HG02571 (cell line): ENCODE measurements around the gene KIF1A.

Source experiments
- ATAC-seq: cut with Tn5 transposase; IDR thresholded peaks from one replicate; pipeline ENCODE4 v1.9.1; 2021; ENCODE audit warnings: mild to moderate bottlenecking, moderate library complexity; ENCODE audit not compliant: unreplicated experiment

Gene KIF1A

GRCh38 chr2:240806006-240806405 lies 14.0 kb downstream of the KIF1A start:
- ATAC-seq = no peak

- no peak for ATAC-seq
These were observed 16.8 kb downstream of the KIF1A start for GRCh38 chr2:240803191-240803590.

GRCh38 chr2:240799033-240799820 lies 20.8 kb downstream of the KIF1A start:
- no peak for ATAC-seq

DNA sequence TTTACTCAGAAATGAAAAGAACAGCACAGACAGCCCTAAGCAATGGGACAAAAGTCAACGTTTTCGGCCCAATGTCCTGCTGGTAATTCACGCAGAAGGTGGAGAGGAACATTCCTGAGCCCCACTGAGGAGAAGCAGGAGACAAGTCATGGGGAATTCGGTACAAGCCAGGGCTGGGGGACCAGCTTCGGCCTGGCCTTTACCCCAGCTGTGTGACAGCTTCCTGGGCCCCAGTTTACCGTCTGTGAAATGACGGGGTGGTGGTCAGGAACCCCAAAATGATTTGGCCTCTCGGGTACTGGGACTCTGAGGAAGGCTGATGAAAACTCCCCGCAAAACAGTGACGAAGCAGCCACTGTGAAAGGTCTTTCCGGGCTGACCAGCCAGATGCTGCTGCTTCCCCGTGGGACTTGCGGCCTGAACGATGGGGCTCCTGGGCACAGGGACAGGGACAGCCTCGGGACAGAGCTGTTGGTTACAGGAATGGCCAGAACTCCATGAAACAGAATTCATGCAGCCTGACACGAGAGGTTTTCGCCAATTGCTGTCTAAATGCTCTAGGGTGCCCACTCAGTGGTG lies 21.6 kb downstream of the KIF1A start:
- ATAC-seq = no peak

DNA sequence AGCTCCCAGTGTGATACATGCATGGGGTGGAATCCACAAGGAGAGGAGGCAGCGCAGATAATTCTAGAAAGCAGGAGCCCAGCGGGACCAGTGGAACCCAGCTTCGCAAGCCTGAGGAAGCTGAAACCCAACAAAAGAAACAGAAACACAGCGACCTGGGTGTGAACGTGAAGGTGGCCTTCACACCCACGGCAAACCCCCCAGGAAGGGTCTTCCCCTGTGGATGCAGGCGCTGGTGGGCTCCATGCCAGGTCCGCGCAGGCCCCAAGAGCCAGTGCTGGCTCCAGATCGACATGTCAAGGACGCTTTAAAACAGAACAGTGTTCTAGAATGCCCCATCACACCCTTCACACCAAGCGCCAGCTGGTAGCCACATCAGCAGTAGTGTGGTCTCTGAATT lies 22.1 kb downstream of the KIF1A start:
- no peak for ATAC-seq

DNA sequence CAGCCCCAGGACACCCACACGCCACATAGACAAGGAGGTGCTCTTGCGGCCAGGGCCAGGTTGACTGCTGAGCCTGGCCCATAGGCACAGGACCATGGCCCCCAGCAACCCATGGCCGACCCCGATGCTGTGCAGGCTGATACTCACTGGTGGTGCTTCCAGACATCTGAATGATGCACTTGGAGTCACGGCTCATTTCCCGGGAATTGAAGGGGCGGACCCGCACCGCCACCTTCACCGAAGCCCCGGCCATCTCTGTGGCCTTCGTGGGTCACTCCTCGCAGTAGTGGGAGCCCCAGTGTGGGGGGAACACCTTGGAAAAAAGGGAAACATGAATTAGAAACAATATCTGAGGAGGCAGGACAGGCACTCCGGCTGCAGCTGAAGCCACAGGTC lies 22.5 kb downstream of the KIF1A start:
- ATAC-seq = no peak

DNA sequence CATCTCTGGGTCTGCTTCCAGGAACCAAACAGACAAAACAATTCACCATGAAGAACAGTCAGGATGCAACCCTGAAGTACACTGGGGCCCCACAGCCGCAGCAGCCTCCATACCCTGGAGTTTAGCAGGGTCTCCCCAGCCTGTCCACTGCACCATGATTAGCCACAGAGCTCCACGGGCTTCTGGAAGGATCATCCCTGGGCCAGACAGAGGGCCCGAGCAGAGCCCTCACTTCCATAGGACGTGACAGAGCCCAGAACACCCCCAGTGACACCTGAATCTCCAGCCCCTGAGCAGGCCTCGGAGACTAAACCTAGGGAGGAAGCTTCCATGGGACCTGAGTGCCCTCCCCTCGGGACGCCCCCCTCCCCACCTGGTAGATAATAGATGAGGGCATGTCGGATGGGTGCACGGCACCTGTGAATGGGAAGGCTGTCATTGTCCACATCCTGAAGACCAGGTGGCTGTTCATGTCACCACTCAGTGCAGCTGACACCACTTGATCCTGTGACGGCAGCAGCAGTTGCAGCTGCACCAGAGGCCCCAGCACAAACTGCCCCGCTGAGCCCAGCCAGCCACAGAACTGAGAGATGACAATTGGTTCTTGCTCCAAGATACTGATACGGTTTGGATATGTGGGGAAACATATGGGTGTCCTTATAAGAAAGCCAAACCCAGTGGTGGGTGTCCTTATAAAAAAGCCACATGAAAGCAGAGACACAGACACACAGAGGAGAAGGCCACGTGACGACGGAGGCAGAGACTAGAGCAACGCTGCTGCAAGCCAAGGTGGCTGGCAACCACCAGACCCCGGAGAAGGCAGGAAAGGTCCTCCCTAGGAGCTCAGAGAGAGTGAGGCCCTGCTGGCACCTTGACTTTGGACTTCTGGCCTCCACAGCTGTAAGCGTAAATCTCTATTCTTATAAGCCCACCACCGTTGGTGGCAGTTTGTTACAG lies 23.2 kb downstream of the KIF1A start:
- ATAC-seq = no peak

DNA sequence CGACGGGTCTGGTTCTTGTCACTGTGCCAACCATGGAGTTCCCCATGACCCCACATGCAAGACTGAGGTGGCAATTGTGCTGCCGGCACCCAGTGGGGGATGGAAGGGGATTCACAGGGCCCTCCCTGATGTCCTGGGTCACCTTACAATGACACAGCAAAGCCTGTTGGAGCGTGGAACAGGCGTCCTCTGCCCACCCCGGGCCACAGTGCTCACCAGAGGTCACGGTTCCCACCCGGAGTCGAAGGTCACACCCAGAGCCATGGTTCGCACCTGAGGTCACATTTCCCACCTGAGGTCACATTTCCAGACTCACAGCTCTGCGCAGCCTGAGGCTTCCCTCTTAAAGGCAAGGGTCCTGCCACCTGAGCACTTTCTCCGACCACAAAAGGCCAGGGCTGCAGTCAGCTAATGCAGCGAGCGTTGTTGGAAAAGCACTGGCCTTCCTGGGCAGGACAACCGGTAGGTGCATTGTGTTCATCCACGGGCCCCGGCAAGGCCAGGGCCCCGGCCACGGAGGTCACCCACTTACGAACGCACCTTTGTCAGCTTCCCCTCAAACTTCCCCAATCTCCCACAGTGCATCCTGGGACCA lies 24.0 kb downstream of the KIF1A start:
- ATAC-seq = no peak

DNA sequence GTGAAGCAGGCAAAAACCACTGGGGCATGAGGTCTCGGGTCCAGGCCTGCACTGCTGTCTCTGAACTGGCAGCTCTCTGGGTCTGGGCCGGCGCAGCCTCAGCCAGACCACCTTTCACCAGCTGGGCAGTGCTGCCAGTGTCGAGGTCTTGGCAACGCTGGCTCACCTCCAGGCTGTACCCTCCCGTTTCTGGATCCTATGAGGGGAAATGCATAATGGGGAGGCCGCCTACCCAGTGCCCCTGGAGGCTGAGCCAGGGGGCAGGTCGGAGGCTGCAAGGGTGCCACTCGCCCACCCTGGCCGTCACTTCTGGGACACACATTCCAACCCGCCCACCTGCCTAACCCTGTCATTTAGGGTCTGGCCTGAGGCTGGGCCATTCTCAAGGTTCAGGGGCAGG lies 24.6 kb downstream of the KIF1A start:
- ATAC-seq = no peak

GRCh38 chr2:240794178-240794721 lies 25.8 kb downstream of the KIF1A start:
- no peak for ATAC-seq

DNA sequence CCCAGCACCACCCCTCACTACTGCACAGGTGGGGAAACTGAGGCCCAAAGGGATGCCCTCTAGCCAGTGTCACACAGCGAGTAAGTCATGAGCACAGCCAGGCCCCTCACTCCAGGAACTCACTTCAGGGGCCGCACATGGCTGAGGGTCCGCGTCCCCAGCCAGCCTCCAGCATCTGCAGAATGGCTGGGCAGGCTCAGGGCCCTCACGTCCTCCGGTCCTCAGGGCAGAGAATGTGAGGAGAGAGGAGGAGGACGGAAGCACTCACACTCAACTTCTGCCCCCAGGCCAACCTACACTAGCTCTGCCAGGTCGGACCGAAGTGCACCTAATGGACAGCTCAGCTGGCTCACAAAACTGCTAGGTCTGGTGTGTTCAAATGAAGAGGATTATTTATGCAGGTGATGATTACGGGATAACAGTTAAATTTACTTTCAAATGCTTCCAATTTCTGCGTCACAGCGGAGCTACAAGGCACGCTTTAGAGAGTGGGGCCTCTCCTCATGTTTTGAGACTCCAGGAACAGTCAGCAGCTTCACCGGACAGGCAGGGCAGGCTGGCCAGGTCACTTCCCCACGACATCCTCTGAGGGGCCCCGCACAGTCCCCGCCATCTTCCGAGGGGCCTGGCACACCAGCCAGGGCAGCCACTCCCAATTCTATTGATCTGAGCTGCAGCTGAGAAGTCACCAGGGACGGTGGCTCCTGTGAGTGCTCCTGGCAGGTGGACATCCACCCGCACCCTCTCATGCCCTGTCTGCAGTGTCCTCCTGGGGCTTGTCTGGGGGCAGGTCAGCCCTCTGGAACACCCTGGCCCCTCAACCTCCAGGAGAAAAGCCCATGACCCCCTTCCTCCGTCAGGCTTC lies 26.5 kb downstream of the KIF1A start:
- ATAC-seq = no peak

GRCh38 chr2:240792629-240793312 lies 27.2 kb downstream of the KIF1A start:
- ATAC-seq = no peak

- no peak for ATAC-seq
These were observed 28.0 kb downstream of the KIF1A start for GRCh38 chr2:240791821-240792628.

GRCh38 chr2:240791221-240791800 lies 28.7 kb downstream of the KIF1A start:
- ATAC-seq = no peak

- ATAC-seq = no peak
These were observed 29.4 kb downstream of the KIF1A start for GRCh38 chr2:240790370-240791220.

DNA sequence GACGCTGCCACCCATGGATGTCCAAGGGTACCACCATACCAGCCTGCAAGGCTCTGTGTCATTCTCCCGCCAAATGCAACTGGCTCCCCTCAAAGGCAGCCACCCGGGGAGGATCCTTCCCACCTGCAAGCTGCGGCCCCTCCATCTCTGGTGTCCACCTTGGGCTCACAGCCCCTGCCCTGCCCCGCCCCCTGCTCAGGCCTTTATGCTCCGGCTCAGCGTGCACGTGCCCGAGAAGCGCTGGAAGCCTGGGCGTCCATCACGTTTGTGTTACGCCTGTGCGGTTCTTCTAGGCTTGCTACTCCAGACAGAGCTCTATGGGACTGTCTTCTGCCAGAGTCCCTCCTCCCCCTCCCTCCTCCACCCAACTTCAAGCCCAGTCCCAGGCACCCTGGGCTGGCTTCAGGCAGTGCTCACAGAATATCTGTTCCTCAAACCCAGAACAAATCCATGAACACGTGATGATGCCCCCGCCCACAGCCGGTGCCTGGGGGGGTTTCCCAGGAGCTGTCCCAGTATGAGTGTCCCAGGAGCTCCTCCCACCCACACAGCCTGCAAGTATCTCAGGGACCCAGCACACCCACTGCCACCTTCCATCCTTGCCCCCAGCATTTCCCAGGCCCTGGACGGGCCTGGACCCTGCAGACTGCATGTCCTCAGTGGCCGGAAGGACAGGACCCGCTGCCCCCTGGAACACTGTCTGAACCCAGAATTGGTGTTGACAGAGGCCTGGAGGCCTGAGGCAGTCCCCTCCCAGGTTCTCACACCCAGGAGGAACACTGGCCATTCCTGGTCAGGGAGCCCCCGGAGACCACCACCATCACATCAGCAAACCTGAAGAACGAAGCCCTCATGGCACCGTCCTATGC lies 30.3 kb downstream of the KIF1A start:
- ATAC-seq = no peak
